ENCODE data around the gene URB2. TPM values are rescaled to one million over a fixed set of nuclear protein-coding genes. Genes with fewer than 3 reads are reported as not detected.

URB2 gene
- total and polyA plus RNA-seq, 10 of the 15 experiments (the other 5 are each of a cell fraction or from before 2014, with no cell fraction given), result 2.7 to 24.0 (median 16.9) TPM

DNA sequence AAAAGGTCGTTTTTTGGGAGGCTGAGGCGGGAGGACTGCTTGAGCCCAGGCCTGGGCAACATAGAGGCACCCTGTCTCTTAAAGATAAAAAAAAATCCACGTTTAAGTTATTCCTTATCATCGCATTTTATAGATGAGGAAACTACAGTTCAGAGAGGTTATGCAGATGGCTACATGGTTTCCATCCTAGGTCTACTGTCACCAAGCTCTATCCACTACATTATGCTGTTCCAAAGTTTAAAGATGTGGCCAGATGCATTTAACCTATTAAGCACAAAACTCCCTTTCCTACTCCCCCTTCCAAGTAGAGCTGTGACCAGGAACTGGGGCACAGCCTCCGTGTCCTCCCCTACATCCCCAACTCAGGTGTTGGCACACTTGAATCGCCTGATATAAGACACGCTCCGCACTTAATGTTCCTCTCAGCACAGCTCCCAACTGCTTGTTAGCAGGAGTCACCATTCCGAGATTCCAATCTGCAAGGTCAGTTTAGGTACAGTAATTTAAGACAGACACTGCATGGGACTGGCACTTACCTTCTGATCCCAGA, 1.5 kb upstream of the URB2 start:
- WGBS (ENCODE audit: insufficient coverage, insufficient replicate concordance, low lambda C conversion rate, missing lambda C conversion rate), result 35% methylated on average over 9 of the region's 9 CpGs
- intact Hi-C loops (cut with micrococcal nuclease; ENCODE audit: unreplicated experiment), result no loop called here
- Histone ChIP-seq H3K9ac (ENCODE audit: control insufficient read depth, insufficient read depth, low read length) (peak overlapping the region; percentile 64), H3K9me3 (replicated peaks; ENCODE audit: control insufficient read depth, insufficient read depth, low read length) (no peaks in the 10 kb centered on the region), H4K20me1 (ENCODE audit: control insufficient read depth, insufficient read depth) (no peaks in the 10 kb centered on the region), H3K4me1 (ENCODE audit: control insufficient read depth, insufficient read depth, low read length) (peaks cover 16% of the 10 kb centered on the region), H3K79me2 (ENCODE audit: control insufficient read depth, insufficient read depth, low read length) (peaks cover 88% of the 10 kb centered on the region), H3K27me3 (replicated peaks in 1 of 2; ENCODE audit: control insufficient read depth in 2 of 2, insufficient read depth in 2 of 2, low read length in 1 of 2) (no peaks in the 10 kb centered on the region), H3K4me2 (ENCODE audit: control insufficient read depth, insufficient read depth) (peak overlapping the region; percentile 74), H3K36me3 (ENCODE audit: control insufficient read depth in 2 of 2, insufficient read depth in 2 of 2, low read length in 1 of 2) (peaks cover 0 to 3% of the 10 kb centered on the region in 2 experiments; a peak in 2 of 4 replicates), H3K4me3 (peak overlapping the region; percentile 96), H2AFZ (ENCODE audit: control insufficient read depth, low read depth, low read length) (peak overlapping the region; percentile 22; the same call in 1 of the 2 replicates), H3K27ac (ENCODE audit: control insufficient read depth, insufficient read depth) (peak overlapping the region; percentile 29)
- TF ChIP-seq, protein P1, sequence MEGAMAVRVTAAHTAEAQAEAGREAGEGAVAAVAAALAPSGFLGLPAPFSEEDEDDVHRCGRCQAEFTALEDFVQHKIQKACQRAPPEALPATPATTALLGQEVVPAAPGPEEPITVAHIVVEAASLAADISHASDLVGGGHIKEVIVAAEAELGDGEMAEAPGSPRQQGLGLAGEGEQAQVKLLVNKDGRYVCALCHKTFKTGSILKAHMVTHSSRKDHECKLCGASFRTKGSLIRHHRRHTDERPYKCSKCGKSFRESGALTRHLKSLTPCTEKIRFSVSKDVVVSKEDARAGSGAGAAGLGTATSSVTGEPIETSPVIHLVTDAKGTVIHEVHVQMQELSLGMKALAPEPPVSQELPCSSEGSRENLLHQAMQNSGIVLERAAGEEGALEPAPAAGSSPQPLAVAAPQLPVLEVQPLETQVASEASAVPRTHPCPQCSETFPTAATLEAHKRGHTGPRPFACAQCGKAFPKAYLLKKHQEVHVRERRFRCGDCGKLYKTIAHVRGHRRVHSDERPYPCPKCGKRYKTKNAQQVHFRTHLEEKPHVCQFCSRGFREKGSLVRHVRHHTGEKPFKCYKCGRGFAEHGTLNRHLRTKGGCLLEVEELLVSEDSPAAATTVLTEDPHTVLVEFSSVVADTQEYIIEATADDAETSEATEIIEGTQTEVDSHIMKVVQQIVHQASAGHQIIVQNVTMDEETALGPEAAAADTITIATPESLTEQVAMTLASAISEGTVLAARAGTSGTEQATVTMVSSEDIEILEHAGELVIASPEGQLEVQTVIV (IDR thresholded peaks at IDR 0.05; ENCODE audit: borderline replicate concordance, partially characterized antibody), result no peak
- no peak for TF ChIP-seq MYB (IDR thresholded peaks at IDR 0.05; ENCODE audit: borderline replicate concordance, low read depth, low read length)
- TF ChIP-seq YY1 (IDR thresholded peaks at IDR 0.05; ENCODE audit: low read depth, low read length), result no peak
- TF ChIP-seq CREB1 (IDR thresholded peaks at IDR 0.05; ENCODE audit: low read depth), result no peak
- no peak for TF ChIP-seq IKZF1 (conservative IDR thresholded peaks at IDR 0.05)
- TF ChIP-seq, protein P2, sequence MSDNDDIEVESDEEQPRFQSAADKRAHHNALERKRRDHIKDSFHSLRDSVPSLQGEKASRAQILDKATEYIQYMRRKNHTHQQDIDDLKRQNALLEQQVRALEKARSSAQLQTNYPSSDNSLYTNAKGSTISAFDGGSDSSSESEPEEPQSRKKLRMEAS (IDR thresholded peaks at IDR 0.05; ENCODE audit: low read depth, low read length), result no peak
- no peak for TF ChIP-seq LARP7 (IDR thresholded peaks at IDR 0.05)
- TF ChIP-seq POLR2AphosphoS5 (IDR thresholded peaks at IDR 0.05; ENCODE audit: low read length), result no peak
- TF ChIP-seq, protein P3, sequence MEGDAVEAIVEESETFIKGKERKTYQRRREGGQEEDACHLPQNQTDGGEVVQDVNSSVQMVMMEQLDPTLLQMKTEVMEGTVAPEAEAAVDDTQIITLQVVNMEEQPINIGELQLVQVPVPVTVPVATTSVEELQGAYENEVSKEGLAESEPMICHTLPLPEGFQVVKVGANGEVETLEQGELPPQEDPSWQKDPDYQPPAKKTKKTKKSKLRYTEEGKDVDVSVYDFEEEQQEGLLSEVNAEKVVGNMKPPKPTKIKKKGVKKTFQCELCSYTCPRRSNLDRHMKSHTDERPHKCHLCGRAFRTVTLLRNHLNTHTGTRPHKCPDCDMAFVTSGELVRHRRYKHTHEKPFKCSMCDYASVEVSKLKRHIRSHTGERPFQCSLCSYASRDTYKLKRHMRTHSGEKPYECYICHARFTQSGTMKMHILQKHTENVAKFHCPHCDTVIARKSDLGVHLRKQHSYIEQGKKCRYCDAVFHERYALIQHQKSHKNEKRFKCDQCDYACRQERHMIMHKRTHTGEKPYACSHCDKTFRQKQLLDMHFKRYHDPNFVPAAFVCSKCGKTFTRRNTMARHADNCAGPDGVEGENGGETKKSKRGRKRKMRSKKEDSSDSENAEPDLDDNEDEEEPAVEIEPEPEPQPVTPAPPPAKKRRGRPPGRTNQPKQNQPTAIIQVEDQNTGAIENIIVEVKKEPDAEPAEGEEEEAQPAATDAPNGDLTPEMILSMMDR (IDR thresholded peaks at IDR 0.05 in 2 of 3, conservative IDR thresholded peaks at IDR 0.05 in 1 of 3; ENCODE audit: control insufficient read depth in 2 of 3, extremely low read depth in 1 of 3, insufficient read depth in 1 of 3, low read depth in 3 of 3, low read length in 3 of 3), result no peak
- no peak for TF ChIP-seq PAX8 (IDR thresholded peaks at IDR 0.05)
- TF ChIP-seq SMARCA5 (IDR thresholded peaks at IDR 0.05), result no peak
- SMC1A ChIA-PET (ENCODE audit: uncharacterized antibody, unreplicated experiment), result interaction anchor here (1.1 to 2.9 kb wide), 8 partner anchors 12 to 67 kb away, joined by 3 to 25 read pairs (median 4); partner anchors contain the start of gene ABCB10
- no peak for ATAC-seq
- in situ Hi-C loops (cut with MboI), result loop anchor here (5.0 kb wide), 1 partner anchor 62 kb away; no protein-coding TSS in a partner anchor
- RAD21 ChIA-PET (ENCODE audit: unreplicated experiment), result interaction anchor here (1.1 to 3.5 kb wide), 4 partner anchors 8 to 116 kb away, joined by 3 to 25 read pairs (median 4); partner anchors contain the start of gene ABCB10
- no TSS peak for BruUV-seq (replicated peaks)
- POLR2A ChIA-PET, result interaction anchor here (0.8 to 4.4 kb wide), 6 partner anchors 8 to 67 kb away, joined by 3 to 33 read pairs (median 4); partner anchors contain the start of gene ABCB10
- DNase-seq (ENCODE audit: low read depth, low spot score), result no peak
- CTCF ChIA-PET, result interaction anchor here (1.1 to 3.8 kb wide), 7 partner anchors 8 to 69 kb away, joined by 4 to 22 read pairs (median 6); partner anchors contain the start of gene ABCB10
- peak; percentile 49 for FAIRE-seq

Measured in GM12878 (cell line).